ENCODE results near the gene UBTF.

DNA sequence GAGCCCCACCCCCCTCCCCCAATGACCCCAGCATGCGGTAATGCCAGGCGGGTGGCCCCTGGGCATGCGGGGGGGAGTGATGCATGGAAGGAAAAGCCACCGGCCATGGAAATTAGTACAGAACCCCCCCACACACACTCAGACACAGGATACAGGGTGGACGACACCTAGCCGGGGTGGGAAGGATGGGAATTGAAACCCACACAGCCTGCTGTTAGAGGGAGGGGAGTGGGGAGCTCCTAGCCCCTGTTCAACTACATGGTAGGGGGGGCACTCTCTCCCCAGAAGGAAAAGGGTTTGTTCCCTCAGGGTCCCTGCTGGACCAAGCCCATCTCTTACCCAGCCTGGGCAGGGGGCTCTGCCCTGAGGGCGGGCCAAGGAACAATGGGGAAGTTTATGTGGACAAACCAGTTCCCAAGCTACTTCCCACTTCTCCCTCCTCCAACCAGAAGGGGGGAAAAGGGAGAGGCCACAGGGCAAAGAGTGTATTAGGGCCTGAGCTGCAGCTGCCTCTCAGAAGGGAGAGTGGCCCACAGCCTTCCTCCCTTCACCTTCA is 27.5 kb downstream of the UBTF start:
- TF ChIP-seq EZH2 (IDR thresholded peaks at IDR 0.05; ENCODE audit: borderline replicate concordance, low read depth, low read length, poor library complexity, severe bottlenecking), result no peak
- TF ChIP-seq, protein P1, sequence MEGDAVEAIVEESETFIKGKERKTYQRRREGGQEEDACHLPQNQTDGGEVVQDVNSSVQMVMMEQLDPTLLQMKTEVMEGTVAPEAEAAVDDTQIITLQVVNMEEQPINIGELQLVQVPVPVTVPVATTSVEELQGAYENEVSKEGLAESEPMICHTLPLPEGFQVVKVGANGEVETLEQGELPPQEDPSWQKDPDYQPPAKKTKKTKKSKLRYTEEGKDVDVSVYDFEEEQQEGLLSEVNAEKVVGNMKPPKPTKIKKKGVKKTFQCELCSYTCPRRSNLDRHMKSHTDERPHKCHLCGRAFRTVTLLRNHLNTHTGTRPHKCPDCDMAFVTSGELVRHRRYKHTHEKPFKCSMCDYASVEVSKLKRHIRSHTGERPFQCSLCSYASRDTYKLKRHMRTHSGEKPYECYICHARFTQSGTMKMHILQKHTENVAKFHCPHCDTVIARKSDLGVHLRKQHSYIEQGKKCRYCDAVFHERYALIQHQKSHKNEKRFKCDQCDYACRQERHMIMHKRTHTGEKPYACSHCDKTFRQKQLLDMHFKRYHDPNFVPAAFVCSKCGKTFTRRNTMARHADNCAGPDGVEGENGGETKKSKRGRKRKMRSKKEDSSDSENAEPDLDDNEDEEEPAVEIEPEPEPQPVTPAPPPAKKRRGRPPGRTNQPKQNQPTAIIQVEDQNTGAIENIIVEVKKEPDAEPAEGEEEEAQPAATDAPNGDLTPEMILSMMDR (conservative IDR thresholded peaks at IDR 0.05; ENCODE audit: low read depth, low read length), result no peak

Data from A673 (cell line).